AG09309 (cell line): ENCODE data around the gene TSPO.

Experiments
- DNase-seq: peaks from one replicate; pipeline ENCODE4 v3.0.0-alpha.2; 2010; ENCODE audit warnings: low read depth
- H3K4me3 ChIP-seq: 2 replicates; pipeline ENCODE4 v1.5.1; 2011; ENCODE audit warnings: mild to moderate bottlenecking, low read depth, low read length, moderate library complexity; ENCODE audit not compliant: control insufficient read depth
- TF ChIP-seq, protein P1 (sequence below): IDR thresholded peaks from 2 replicates; pipeline ENCODE4 v1.5.1; 2011; ENCODE audit warnings: mild to moderate bottlenecking, low read depth, low read length, inconsistent platforms; ENCODE audit not compliant: insufficient read depth, control insufficient read depth; ENCODE audit errors: missing control alignments

TSPO gene

DNA sequence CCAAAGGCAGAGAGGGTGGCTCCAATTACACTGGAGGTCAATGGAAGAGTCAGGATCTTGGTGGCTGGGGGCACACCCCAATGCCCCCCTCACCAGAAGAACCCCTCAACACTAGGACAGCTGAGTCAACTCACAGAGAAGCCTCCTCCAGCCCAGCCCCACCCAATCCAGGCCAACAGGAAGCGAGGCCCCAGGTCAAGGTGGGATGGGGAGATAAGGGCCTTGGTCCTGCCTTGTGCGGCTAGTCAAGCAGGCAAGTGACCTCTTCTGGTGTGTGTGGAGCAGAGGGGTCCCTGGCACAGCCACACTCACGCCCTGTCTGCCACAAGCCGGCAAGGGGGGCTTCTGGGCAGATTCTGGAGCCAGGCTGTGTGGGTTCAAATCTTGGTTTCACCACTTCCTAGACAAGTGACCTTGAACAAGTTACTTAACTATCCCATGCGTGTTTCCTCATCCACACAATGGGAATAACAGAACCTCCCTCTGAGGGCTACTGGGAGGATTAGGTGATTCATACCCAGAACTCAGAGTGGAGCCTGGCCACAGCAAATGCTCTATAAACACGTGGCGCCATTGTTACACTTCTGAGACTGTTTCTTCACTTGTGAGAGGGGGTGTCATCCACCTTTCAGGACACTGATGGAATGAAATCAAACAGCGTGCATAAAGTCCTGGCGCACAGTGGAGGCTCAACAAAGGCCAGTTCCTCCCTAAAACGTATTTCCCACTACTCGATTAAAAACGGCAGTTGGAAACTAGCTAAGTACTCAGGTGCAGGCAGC lies 32.3 kb downstream of the TSPO start:
- TF ChIP-seq, protein P1, sequence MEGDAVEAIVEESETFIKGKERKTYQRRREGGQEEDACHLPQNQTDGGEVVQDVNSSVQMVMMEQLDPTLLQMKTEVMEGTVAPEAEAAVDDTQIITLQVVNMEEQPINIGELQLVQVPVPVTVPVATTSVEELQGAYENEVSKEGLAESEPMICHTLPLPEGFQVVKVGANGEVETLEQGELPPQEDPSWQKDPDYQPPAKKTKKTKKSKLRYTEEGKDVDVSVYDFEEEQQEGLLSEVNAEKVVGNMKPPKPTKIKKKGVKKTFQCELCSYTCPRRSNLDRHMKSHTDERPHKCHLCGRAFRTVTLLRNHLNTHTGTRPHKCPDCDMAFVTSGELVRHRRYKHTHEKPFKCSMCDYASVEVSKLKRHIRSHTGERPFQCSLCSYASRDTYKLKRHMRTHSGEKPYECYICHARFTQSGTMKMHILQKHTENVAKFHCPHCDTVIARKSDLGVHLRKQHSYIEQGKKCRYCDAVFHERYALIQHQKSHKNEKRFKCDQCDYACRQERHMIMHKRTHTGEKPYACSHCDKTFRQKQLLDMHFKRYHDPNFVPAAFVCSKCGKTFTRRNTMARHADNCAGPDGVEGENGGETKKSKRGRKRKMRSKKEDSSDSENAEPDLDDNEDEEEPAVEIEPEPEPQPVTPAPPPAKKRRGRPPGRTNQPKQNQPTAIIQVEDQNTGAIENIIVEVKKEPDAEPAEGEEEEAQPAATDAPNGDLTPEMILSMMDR, result no peak
- DNase-seq, result peak; percentile 45
- H3K4me3 ChIP-seq, result no peak overlapping the region

DNA sequence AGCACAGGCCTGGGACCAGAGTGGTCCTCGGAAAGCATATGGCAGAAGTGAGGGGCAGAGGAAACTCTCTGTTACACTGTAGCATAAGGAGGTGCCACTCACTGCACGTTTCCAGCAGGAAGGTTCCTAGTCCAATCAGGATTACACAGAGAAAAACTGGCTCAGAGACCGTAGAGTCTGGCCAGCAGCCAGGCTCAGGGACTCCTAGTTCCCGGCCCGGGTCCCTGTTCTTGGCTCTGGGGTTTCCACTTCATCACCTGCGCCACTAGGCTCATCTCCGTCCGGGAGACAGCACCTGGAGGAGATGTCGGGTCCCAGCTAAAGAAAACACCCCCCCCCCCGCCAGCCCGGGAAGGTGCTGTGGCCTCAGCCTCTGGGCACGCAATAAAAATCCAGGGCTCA lies 34.5 kb downstream of the TSPO start:
- TF ChIP-seq, protein P1, result no peak
- H3K4me3 ChIP-seq, result peak overlapping the region; percentile 84
- DNase-seq, result no peak

DNA sequence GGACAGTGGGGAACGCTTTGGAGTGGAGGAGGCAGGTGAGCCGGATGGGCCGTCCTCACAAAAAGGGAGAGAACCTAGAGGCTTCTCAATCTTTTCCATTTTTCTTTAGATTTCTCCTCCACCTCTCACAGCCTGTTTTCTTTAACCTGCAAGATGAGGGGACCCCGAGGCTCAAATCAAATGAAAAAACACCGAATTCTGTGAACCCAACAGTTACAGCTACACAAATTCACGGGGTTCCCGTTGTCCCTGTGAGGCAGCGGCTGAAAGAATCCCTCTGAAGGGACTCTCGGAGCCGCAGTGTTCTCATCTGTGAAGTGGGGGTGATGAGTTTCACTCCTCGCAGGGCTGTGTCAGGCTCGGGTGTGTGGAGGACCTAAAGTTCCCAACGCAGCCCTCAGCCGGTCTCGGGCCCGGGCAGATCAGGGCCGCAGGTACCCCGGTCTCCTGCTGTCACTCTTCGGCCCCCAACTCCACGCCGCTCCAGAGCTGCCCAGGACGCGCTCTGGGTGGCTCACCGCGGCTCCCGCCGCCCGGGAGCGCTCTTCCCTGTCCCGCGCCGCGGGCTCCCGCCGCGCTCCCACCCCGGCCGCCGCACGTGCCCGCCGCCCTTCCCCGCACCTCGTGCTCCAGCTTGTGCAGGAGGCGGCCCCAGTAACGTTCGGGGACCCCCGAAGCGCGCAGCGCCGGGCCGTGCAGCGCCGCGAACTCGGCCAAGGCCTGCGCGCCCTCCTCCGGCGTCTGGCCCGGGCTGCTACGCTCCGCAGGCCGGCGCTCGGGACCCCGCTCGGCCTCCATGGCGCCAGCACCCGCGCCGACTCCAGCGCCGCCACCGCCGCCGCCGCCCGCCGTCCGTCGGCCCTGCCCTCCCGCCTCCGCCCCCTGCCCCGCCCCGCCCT lies 35.2 kb downstream of the TSPO start, which contains the start of gene TTLL12:
TTLL12 (minus strand) TSS at position 863 of the 899 bp plus-strand sequence; CDS start at position 798, 65 bp downstream.
- H3K4me3 ChIP-seq, result peak within 1 kb of the TSS; percentile 84
- DNase-seq, result no peak
- TF ChIP-seq, protein P1, result no peak

DNA sequence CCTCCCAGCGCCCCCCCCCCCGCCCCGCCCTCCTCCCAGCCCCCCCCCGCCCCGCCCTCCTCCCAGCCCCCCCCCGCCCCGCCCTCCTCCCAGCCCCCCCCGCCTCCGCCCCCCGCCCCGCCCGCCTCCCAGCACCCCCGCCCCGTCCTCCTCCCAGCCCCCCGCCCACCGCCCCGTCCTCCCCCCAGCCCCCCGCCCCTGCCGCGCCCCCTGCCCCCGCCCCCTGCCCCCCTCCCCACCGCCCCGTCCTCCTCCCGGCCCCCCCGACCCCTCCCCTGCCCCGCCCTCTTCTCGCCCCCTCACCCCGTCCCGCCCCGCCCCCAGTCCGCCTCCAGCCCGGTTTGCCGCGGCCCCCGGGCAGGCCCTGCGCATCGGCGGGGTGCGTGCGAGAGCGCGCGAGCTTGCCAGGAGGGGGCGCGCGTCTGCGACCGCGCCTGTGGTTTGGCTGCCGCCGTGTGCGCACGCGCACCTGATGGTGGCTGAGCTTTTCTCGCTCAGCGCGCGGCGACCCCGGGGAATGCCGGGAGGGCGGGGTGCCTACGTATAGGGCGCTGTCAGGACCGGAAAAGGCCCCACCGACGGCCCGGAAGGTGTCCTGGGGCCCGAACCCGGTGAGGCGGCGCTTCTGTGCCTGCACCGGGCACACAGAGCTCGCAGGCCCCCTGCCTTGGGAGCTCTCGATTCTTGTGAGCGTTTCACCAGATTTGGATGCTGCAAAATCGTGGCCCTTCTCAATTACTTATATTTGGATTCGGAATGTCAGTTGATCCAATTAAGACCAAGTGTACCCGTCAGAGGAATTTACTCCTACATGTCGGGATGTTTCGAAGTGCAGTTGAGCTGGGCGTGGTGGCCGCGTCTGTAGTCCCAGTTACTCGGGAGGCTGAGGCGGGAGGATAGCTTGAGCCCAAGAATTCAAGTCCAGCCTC lies 36.1 kb downstream of the TSPO start:
- peak; percentile 73 for DNase-seq
- peak overlapping the region; percentile 55 for H3K4me3 ChIP-seq

DNA sequence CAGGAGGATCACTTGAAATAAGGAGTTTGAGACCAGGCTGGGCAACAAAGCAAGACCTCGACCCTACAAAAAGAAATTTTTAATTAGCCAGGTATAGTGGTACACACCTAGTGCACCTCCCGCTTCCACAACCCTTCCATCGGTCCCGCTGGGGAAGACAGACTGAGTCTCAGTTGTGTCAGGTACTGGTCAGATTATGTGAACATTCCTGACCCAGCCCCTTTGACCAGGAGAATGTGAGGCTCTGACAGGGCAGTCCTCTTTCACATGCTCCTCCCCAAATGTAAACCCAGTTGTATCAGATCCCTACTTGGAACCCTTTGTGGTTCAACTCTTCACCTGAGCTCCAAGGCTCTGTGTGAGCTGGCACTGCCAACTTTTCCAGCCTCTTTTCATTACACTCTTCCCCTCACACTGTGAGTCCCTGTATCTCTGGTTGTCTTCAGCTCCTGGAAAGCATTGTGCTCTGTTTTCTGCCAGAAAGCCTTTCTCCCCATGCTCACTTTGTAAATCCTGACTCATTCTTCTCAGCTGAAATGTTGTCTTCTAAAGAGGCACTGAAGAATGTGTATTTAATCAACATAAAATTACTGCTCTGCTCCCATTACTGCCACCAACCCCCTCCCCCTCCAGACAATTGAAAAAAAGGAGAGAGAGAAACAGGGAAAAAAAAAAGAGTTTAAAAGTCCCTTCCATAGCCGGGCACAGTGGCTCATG lies 37.6 kb downstream of the TSPO start:
- no peak for DNase-seq
- no peak overlapping the region for H3K4me3 ChIP-seq
- TF ChIP-seq, protein P1, result no peak

More for the DNA sequence above, 36.1 kb downstream of the TSPO start:
- TF ChIP-seq, protein P1, result peak; percentile 54
